OCI-LY3 (cell line): ENCODE measurements around the gene AHDC1.

ENCODE experiments used
- EZH2phosphoT487 ChIP-seq: fragments of 200-600 bp; shearing (Covaris generic); IDR thresholded peaks from 2 replicates; pipeline ENCODE4 v1.6.1; 2018; ENCODE audit warnings: antibody characterized with exemption, mixed run types, low read depth
- TF ChIP-seq, protein P1 (sequence below): fragments of 200-600, 300-600 bp; sonication (generic); IDR thresholded peaks from 2 replicates; pipeline ENCODE4 v1.5.1; 2014; ENCODE audit warnings: antibody characterized with exemption, low read length, low read depth

DNA sequence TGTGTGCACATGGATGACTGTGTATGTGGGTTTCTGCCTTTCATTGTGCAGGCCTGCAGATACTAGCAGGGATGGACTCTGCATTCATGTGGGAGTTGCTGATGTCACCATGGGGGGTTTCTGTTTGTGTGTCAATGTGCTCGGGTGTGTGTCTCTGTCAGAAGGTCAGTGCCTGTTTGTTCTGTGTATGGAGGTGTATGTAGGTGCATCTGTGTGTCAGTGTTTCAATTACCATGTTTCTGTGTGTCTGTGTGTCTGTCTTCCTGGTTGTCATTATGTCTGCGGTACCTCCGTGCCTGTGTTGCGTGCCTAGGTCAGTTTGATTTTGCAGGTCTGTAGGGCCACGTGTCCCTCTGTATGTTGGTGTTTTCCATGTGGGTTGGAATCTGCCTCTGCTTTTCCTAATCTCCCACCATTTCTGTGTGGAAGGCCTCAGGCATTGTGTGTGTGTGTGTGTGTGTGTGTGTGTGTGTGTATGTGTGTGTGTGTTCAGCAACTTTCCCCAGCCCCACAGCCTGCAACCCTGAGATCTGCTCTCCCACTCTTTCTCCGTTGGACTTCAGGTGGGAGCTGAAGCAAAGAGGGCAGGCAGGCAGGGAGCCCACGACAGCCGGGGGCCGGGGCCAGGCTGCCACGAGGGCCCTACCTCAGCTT lies 77.2 kb downstream of the AHDC1 start:
- TF ChIP-seq, protein P1, sequence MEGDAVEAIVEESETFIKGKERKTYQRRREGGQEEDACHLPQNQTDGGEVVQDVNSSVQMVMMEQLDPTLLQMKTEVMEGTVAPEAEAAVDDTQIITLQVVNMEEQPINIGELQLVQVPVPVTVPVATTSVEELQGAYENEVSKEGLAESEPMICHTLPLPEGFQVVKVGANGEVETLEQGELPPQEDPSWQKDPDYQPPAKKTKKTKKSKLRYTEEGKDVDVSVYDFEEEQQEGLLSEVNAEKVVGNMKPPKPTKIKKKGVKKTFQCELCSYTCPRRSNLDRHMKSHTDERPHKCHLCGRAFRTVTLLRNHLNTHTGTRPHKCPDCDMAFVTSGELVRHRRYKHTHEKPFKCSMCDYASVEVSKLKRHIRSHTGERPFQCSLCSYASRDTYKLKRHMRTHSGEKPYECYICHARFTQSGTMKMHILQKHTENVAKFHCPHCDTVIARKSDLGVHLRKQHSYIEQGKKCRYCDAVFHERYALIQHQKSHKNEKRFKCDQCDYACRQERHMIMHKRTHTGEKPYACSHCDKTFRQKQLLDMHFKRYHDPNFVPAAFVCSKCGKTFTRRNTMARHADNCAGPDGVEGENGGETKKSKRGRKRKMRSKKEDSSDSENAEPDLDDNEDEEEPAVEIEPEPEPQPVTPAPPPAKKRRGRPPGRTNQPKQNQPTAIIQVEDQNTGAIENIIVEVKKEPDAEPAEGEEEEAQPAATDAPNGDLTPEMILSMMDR, result no peak
- TF ChIP-seq EZH2phosphoT487, result no peak
